A549 (cell line): ENCODE results near the gene SLC37A2. TPM values are rescaled to one million over a fixed set of nuclear protein-coding genes. Genes with fewer than 3 reads are reported as not detected.

Source experiments
- ATAC-seq, 2 experiments: fragments of 200-7000 bp in 1 of 2; fragments of >200 bp in 1 of 2; cut with Nextera tagmentation in 1 of 2; cut with Tn5 transposase in 1 of 2; 3 replicates each; pipeline versions ENCODE4 v1.8.0 to v1.9.1; 2018 to 2020; ENCODE audit warnings: mild to moderate bottlenecking in 1 of 2, moderate library complexity in 1 of 2
- CTCF ChIA-PET: fragments of 300-600 bp; sonication (Branson Sonifier 250); formaldehyde crosslinking; extraction: SDS; loops from one replicate; lab custom pipeline; 2021; ENCODE audit warnings: antibody characterized with exemption, inconsistent platforms; lab: Yijun Ruan, JAX
- POLR2A ChIA-PET: fragments of 350-600 bp; formaldehyde crosslinking; extraction: SDS; loops from one replicate; lab custom pipeline; 2021; ENCODE audit warnings: antibody characterized with exemption, inconsistent platforms; lab: Yijun Ruan, JAX
- DNase-seq, 2 experiments: peaks; one replicate each; pipeline versions ENCODE4 v3.0.0 to v3.0.0-alpha.2; 2011 to 2016; ENCODE audit warnings: low read depth in 1 of 2, low spot score in 1 of 2
- FAIRE-seq: peaks from 2 replicates; lab custom pipeline; 2011; peaks lifted over from hg19 to GRCh38; lab: Jason Lieb, UNC
- H3K27ac ChIP-seq, 2 experiments: fragments of >200 bp; sonication (Bioruptor Twin); formaldehyde crosslinking; 3 replicates each; pipeline ENCODE4 v1.5.1; 2016 to 2017
- H3K4me1 ChIP-seq: fragments of >200 bp; sonication (Bioruptor Twin); formaldehyde crosslinking; 3 replicates; pipeline ENCODE4 v1.6.1; 2016
- H3K4me2 ChIP-seq: fragments of >200 bp; sonication (Bioruptor Twin); formaldehyde crosslinking; 3 replicates; pipeline ENCODE4 v1.6.1; 2016
- H3K4me3 ChIP-seq: fragments of >200 bp; sonication (Bioruptor Twin); formaldehyde crosslinking; 3 replicates; pipeline ENCODE4 v1.5.1; 2016
- H3K9me3 ChIP-seq: fragments of >200 bp; sonication (Bioruptor Twin); formaldehyde crosslinking; 3 replicates; pipeline ENCODE4 v1.6.1; 2016
- ATOH8 ChIP-seq: fragments of 250-450 bp; sonication (Bioruptor Pico); IDR thresholded peaks from 2 replicates; pipeline ENCODE4 v1.5.0; 2020; ENCODE audit warnings: low read depth, mild to moderate bottlenecking, moderate library complexity
- BHLHE40 ChIP-seq: IDR thresholded peaks from 2 replicates; pipeline ENCODE4 v1.6.1; 2012; ENCODE audit warnings: low read depth, low read length, inconsistent platforms
- CEBPB ChIP-seq, 2 experiments: fragments of >200 bp in 1 of 2; sonication (Bioruptor Twin) in 1 of 2; formaldehyde crosslinking in 1 of 2; IDR thresholded peaks; 2 replicates each; pipeline ENCODE4 v1.6.1; 2012 to 2016
- CTCF ChIP-seq: fragments of >200 bp; sonication (Bioruptor Twin); formaldehyde crosslinking; IDR thresholded peaks from 3 replicates; pipeline ENCODE4 v1.5.1; 2016
- EHF ChIP-seq: fragments of 250-450 bp; sonication (Bioruptor Pico); IDR thresholded peaks from 2 replicates; pipeline ENCODE4 v1.5.0; 2020; ENCODE audit warnings: mild to moderate bottlenecking
- ELK1 ChIP-seq: fragments of 150-350 bp; IDR thresholded peaks from 2 replicates; pipeline ENCODE4 v1.6.1; 2014; ENCODE audit warnings: low read depth, mild to moderate bottlenecking, low read length
- FOSB ChIP-seq: fragments of 250-450 bp; sonication (Bioruptor Pico); IDR thresholded peaks from 2 replicates; pipeline ENCODE4 v1.5.0; 2020; ENCODE audit warnings: mild to moderate bottlenecking, moderate library complexity
- FOSL2 ChIP-seq, 2 experiments: fragments of 450-650 bp in 1 of 2; fragments of >200 bp in 1 of 2; sonication (Bioruptor Twin) in 1 of 2; formaldehyde crosslinking; IDR thresholded peaks; 2 replicates each; pipeline versions ENCODE4 v1.5.0 to v1.6.1; 2016 to 2020; ENCODE audit warnings: mild to moderate bottlenecking in 1 of 2, moderate library complexity in 1 of 2
- FOXS1 ChIP-seq: fragments of 250-450 bp; sonication (Bioruptor Pico); IDR thresholded peaks from 2 replicates; pipeline ENCODE4 v1.5.0; 2020; ENCODE audit warnings: mild to moderate bottlenecking, moderate library complexity
- HES2 ChIP-seq: fragments of >200 bp; sonication (Bioruptor Twin); formaldehyde crosslinking; IDR thresholded peaks from 2 replicates; pipeline ENCODE4 v1.6.1; 2016
- HEYL ChIP-seq: fragments of 250-450 bp; sonication (Bioruptor Pico); IDR thresholded peaks from 2 replicates; pipeline ENCODE4 v1.8.0; 2021; ENCODE audit warnings: mild to moderate bottlenecking, moderate library complexity
- HMGXB4 ChIP-seq: fragments of 250-450 bp; sonication (Bioruptor Pico); IDR thresholded peaks from 2 replicates; pipeline ENCODE4 v1.5.0; 2021; ENCODE audit warnings: mild to moderate bottlenecking, moderate library complexity, borderline replicate concordance
- HOXB13 ChIP-seq: fragments of 250-450 bp; sonication (Bioruptor Pico); IDR thresholded peaks from 2 replicates; pipeline ENCODE4 v1.5.0; 2020; ENCODE audit warnings: low read depth, mild to moderate bottlenecking, moderate library complexity
- JUNB ChIP-seq: fragments of >200 bp; sonication (Bioruptor Twin); formaldehyde crosslinking; IDR thresholded peaks from 2 replicates; pipeline ENCODE4 v1.6.1; 2016
- KDM1A ChIP-seq: fragments of 200-600 bp; sonication (generic); IDR thresholded peaks from 2 replicates; pipeline ENCODE4 v1.6.1; 2016; ENCODE audit warnings: low read depth, mild to moderate bottlenecking
- MAFK ChIP-seq: fragments of 450-650 bp; IDR thresholded peaks from 2 replicates; pipeline ENCODE4 v1.6.1; 2014; ENCODE audit not compliant: partially characterized antibody
- NFE2L2 ChIP-seq: fragments of 150-350 bp; conservative IDR thresholded peaks from 2 replicates; pipeline ENCODE4 v1.6.1; 2014; ENCODE audit warnings: low read length
- NPAS2 ChIP-seq: fragments of 250-450 bp; sonication (Bioruptor Pico); IDR thresholded peaks from 2 replicates; pipeline ENCODE4 v1.8.0; 2022; ENCODE audit warnings: mild to moderate bottlenecking, moderate library complexity, borderline replicate concordance
- POLR2A ChIP-seq: IDR thresholded peaks from 2 replicates; pipeline ENCODE4 v1.6.1; 2012; ENCODE audit warnings: mild to moderate bottlenecking, low read length
- RNF2 ChIP-seq: fragments of 200-600 bp; sonication (generic); IDR thresholded peaks from 2 replicates; pipeline ENCODE4 v1.6.1; 2016; ENCODE audit warnings: low read depth, mild to moderate bottlenecking, antibody characterized with exemption, moderate library complexity, borderline replicate concordance
- SREBF2 ChIP-seq: fragments of 450-650 bp; IDR thresholded peaks from 2 replicates; pipeline ENCODE4 v1.6.1; 2014; ENCODE audit warnings: mild to moderate bottlenecking, moderate library complexity
- TP53 ChIP-seq: fragments of 250-450 bp; sonication (Bioruptor Pico); IDR thresholded peaks from 2 replicates; pipeline ENCODE4 v1.5.0; 2021; ENCODE audit warnings: mild to moderate bottlenecking, moderate library complexity
- ZC3H11A ChIP-seq: fragments of 450-650 bp; IDR thresholded peaks from 2 replicates; pipeline ENCODE4 v1.6.1; 2014; ENCODE audit warnings: antibody characterized with exemption, mild to moderate bottlenecking
- WGBS: methylation state at CpG from one replicate; pipeline ENCODE4 v1.1.6; 2017; ENCODE audit errors: missing lambda C conversion rate; 5-methylcytosine and 5-hydroxymethylcytosine counted together
- polyA plus RNA-seq, 4 experiments: library from polyadenylated mRNA; depleted of rRNA in 3 of 4; stranded (reverse); fragments of >200 nt; fragmentation: RNase III in 1 of 4; extraction: RNeasy Plus Mini Kit Qiagen cat#74134 plus additional on column Dnase treatment in 1 of 4; gene quantifications; 2 replicates in 3 of 4; 3 replicates in 1 of 4; pipeline ENCODE4 v1.2.3, GENCODE V29; 2011 to 2017

Gene SLC37A2
- polyA plus RNA-seq, 2 of the 4 experiments (the other 2 are of a cell fraction): 0.13 to 0.14 TPM

GRCh38 chr11:125071435-125071834, 8.3 kb downstream of the SLC37A2 start:
- no peaks in the 10 kb centered on the region for H3K9me3 ChIP-seq
- peaks cover 12% of the 10 kb centered on the region for H3K4me1 ChIP-seq
- TF ChIP-seq CTCF (no peak), ELK1 (no peak), BHLHE40 (no peak), RNF2 (no peak), HMGXB4 (CRISPR knock-in tag) (no peak), JUNB (no peak), CEBPB (IDR thresholded peaks at IDR 0.05) (no peak)
- FAIRE-seq: no peak
- H3K27ac ChIP-seq: no peak overlapping the region
- ChIA-PET CTCF (no interaction called here), POLR2A (no interaction called here)
- no peak overlapping the region for H3K4me3 ChIP-seq
- no peak overlapping the region for H3K4me2 ChIP-seq
- DNase-seq: no peak
- WGBS: 51% methylated on average over 5 of the region's 5 CpGs
- ATAC-seq: no peak

- H3K4me2 ChIP-seq: no peak overlapping the region
- H3K4me3 ChIP-seq: no peak overlapping the region
- CTCF ChIA-PET: no interaction called here
- POLR2A ChIA-PET: no interaction called here
- H3K4me1 ChIP-seq: peaks cover 12% of the 10 kb centered on the region
- FAIRE-seq: no peak
- no peak for ATAC-seq
- H3K27ac ChIP-seq: no peak overlapping the region
- no peak for DNase-seq
- 53% methylated on average over 4 of the region's 6 CpGs for WGBS
- no peaks in the 10 kb centered on the region for H3K9me3 ChIP-seq
- TF ChIP-seq EHF (CRISPR knock-in tag) (no peak), CTCF (no peak), ZC3H11A (no peak), ELK1 (no peak), HEYL (CRISPR knock-in tag) (no peak), NFE2L2 (no peak)
- TF ChIP-seq, all 56 proteins: peak for 0
These were observed 8.7 kb downstream of the SLC37A2 start for GRCh38 chr11:125071846-125072217.

- Histone ChIP-seq H3K27ac (no peak overlapping the region), H3K4me2 (no peak overlapping the region), H3K4me3 (no peak overlapping the region), H3K4me1 (peaks cover 12% of the 10 kb centered on the region), H3K9me3 (no peaks in the 10 kb centered on the region)
- DNase-seq (no peak), FAIRE-seq (no peak), ATAC-seq (no peak)
- CTCF ChIA-PET: interaction anchor here (0.7 kb wide), 1 partner anchor 19 kb away, joined by 3 read pairs; no protein-coding TSS in a partner anchor
- POLR2A ChIA-PET: no interaction called here
- 64% methylated on average over 8 of the region's 12 CpGs for WGBS
- TF ChIP-seq FOSL2 (IDR thresholded peaks at IDR 0.05) (no peak), FOSL2 (CRISPR knock-in tag; IDR thresholded peaks at IDR 0.05) (no peak), POLR2A (no peak), TP53 (CRISPR knock-in tag) (no peak), KDM1A (no peak), HOXB13 (CRISPR knock-in tag) (no peak), FOSB (no peak), MAFK (no peak), ATOH8 (no peak), CEBPB (IDR thresholded peaks at IDR 0.05) (no peak), NFE2L2 (no peak), NPAS2 (CRISPR knock-in tag) (no peak), FOXS1 (no peak), SREBF2 (no peak), HES2 (no peak)
These were observed 9.3 kb downstream of the SLC37A2 start for GRCh38 chr11:125072218-125072960.
